SK-N-SH (cell line): ENCODE measurements around the gene MACROD1.

ENCODE experiments used
- CHD2 ChIP-seq: fragments of 150-350 bp; IDR thresholded peaks from 2 replicates; pipeline ENCODE4 v1.6.1; 2018; ENCODE audit warnings: low read length; ENCODE audit not compliant: partially characterized antibody
- ELF1 ChIP-seq: IDR thresholded peaks from 2 replicates; pipeline ENCODE4 v1.4.0; 2012
- GATA2 ChIP-seq: sonication (generic); formaldehyde crosslinking; IDR thresholded peaks from 2 replicates; pipeline ENCODE4 v1.5.0; 2020; ENCODE audit warnings: mild to moderate bottlenecking, missing genetic modification reagents
- MXI1 ChIP-seq: IDR thresholded peaks from 2 replicates; pipeline ENCODE4 v1.6.1; 2012; ENCODE audit warnings: mild to moderate bottlenecking, low read depth, low read length, improper control_type of control experiment
- RAD21 ChIP-seq: IDR thresholded peaks from 2 replicates; pipeline ENCODE4 v1.6.1; 2012; ENCODE audit warnings: mild to moderate bottlenecking, low read length
- SIN3A ChIP-seq: IDR thresholded peaks from 2 replicates; pipeline ENCODE4 v1.6.1; 2012; ENCODE audit warnings: low read depth, mild to moderate bottlenecking, low read length, moderate library complexity, borderline replicate concordance
- SMC3 ChIP-seq: IDR thresholded peaks from 2 replicates; pipeline ENCODE4 v1.6.1; 2012; ENCODE audit warnings: low read depth, low read length, improper control_type of control experiment
- YY1 ChIP-seq: IDR thresholded peaks from 2 replicates; pipeline ENCODE4 v1.4.0; 2012; ENCODE audit warnings: low read depth, mild to moderate bottlenecking
- TF ChIP-seq, protein P1 (sequence below): fragments of 200-600 bp; sonication (generic); IDR thresholded peaks from 2 replicates; pipeline ENCODE4 v1.6.1; 2017; ENCODE audit warnings: antibody characterized with exemption, mild to moderate bottlenecking, moderate library complexity
- TF ChIP-seq, protein P2 (sequence below): IDR thresholded peaks from 2 replicates; pipeline ENCODE4 v1.4.0; 2012; ENCODE audit warnings: low read depth, borderline replicate concordance
- TF ChIP-seq, protein P3 (sequence below): IDR thresholded peaks from 2 replicates; pipeline ENCODE4 v1.6.1; 2012; ENCODE audit warnings: mild to moderate bottlenecking, low read depth, low read length, moderate library complexity
- TF ChIP-seq, protein P4 (sequence below): fragments of 150-350 bp; IDR thresholded peaks from 2 replicates; pipeline ENCODE4 v1.6.1; 2017; ENCODE audit warnings: antibody characterized with exemption, low read length, low read depth, borderline replicate concordance
- TF ChIP-seq, protein P5 (sequence below): IDR thresholded peaks from 2 replicates; pipeline ENCODE4 v1.4.0; 2012; ENCODE audit warnings: low read depth, borderline replicate concordance

DNA sequence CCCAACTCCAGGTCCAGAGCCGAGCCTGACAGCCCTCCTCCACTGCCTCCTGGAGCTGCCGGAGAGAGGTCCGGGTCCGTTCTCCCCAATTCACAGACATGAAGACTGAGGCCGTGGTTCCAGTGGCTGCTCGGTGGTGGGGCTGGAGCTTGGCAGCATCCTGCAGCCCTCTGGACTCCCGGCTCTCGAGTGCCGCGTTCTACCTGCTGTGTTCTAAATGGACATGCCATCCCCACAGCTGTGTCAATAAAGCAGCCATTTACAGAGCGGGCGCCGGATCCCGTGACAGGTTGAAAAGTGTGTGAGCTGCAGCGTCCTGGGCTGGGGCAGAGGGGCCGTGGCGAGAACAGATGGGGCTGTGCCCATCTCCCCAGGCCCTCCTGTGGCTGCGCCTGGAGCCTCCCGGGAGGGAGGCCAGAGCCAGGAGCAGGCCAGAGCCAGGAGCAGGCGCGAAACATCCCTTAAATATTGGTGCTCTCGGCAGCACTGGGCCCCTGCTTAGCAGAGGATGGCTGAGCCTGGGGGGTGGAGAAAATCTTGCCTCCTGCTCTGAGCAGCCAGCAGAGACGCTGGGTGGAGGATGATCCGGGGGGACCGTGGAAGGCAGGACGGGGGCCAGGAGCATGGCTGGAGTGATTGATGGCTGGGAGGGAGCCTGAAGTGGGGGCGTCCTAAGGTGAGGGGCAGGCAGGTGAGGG lies 84.0 kb downstream of the MACROD1 start:
- TF ChIP-seq, protein P1, sequence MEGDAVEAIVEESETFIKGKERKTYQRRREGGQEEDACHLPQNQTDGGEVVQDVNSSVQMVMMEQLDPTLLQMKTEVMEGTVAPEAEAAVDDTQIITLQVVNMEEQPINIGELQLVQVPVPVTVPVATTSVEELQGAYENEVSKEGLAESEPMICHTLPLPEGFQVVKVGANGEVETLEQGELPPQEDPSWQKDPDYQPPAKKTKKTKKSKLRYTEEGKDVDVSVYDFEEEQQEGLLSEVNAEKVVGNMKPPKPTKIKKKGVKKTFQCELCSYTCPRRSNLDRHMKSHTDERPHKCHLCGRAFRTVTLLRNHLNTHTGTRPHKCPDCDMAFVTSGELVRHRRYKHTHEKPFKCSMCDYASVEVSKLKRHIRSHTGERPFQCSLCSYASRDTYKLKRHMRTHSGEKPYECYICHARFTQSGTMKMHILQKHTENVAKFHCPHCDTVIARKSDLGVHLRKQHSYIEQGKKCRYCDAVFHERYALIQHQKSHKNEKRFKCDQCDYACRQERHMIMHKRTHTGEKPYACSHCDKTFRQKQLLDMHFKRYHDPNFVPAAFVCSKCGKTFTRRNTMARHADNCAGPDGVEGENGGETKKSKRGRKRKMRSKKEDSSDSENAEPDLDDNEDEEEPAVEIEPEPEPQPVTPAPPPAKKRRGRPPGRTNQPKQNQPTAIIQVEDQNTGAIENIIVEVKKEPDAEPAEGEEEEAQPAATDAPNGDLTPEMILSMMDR = no peak
- TF ChIP-seq, protein P2, sequence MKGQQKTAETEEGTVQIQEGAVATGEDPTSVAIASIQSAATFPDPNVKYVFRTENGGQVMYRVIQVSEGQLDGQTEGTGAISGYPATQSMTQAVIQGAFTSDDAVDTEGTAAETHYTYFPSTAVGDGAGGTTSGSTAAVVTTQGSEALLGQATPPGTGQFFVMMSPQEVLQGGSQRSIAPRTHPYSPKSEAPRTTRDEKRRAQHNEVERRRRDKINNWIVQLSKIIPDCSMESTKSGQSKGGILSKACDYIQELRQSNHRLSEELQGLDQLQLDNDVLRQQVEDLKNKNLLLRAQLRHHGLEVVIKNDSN = no peak
- TF ChIP-seq ELF1 (no peak), YY1 (no peak), CHD2 (no peak), MXI1 (no peak), SMC3 (no peak), SIN3A (no peak), RAD21 (no peak), GATA2 (CRISPR knock-in tag) (no peak)
- TF ChIP-seq, protein P3, sequence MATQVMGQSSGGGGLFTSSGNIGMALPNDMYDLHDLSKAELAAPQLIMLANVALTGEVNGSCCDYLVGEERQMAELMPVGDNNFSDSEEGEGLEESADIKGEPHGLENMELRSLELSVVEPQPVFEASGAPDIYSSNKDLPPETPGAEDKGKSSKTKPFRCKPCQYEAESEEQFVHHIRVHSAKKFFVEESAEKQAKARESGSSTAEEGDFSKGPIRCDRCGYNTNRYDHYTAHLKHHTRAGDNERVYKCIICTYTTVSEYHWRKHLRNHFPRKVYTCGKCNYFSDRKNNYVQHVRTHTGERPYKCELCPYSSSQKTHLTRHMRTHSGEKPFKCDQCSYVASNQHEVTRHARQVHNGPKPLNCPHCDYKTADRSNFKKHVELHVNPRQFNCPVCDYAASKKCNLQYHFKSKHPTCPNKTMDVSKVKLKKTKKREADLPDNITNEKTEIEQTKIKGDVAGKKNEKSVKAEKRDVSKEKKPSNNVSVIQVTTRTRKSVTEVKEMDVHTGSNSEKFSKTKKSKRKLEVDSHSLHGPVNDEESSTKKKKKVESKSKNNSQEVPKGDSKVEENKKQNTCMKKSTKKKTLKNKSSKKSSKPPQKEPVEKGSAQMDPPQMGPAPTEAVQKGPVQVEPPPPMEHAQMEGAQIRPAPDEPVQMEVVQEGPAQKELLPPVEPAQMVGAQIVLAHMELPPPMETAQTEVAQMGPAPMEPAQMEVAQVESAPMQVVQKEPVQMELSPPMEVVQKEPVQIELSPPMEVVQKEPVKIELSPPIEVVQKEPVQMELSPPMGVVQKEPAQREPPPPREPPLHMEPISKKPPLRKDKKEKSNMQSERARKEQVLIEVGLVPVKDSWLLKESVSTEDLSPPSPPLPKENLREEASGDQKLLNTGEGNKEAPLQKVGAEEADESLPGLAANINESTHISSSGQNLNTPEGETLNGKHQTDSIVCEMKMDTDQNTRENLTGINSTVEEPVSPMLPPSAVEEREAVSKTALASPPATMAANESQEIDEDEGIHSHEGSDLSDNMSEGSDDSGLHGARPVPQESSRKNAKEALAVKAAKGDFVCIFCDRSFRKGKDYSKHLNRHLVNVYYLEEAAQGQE = no peak
- TF ChIP-seq, protein P4, sequence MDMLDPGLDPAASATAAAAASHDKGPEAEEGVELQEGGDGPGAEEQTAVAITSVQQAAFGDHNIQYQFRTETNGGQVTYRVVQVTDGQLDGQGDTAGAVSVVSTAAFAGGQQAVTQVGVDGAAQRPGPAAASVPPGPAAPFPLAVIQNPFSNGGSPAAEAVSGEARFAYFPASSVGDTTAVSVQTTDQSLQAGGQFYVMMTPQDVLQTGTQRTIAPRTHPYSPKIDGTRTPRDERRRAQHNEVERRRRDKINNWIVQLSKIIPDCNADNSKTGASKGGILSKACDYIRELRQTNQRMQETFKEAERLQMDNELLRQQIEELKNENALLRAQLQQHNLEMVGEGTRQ = no peak
- TF ChIP-seq, protein P5, sequence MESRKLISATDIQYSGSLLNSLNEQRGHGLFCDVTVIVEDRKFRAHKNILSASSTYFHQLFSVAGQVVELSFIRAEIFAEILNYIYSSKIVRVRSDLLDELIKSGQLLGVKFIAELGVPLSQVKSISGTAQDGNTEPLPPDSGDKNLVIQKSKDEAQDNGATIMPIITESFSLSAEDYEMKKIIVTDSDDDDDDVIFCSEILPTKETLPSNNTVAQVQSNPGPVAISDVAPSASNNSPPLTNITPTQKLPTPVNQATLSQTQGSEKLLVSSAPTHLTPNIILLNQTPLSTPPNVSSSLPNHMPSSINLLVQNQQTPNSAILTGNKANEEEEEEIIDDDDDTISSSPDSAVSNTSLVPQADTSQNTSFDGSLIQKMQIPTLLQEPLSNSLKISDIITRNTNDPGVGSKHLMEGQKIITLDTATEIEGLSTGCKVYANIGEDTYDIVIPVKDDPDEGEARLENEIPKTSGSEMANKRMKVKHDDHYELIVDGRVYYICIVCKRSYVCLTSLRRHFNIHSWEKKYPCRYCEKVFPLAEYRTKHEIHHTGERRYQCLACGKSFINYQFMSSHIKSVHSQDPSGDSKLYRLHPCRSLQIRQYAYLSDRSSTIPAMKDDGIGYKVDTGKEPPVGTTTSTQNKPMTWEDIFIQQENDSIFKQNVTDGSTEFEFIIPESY = no peak
